Activated CD4-positive, CD25-positive, alpha-beta regulatory T cell treated with anti-CD3 and anti-CD28 coated beads, Interleukin-2, amount 50 U/mL, for 72 hours (primary cell): ENCODE results near the gene STEAP3.

Experiments used
- DNase-seq: peaks from one replicate; pipeline ENCODE4 v3.0.0; 2021

Gene STEAP3

GRCh38 chr2:119228136-119228535 is 4.5 kb downstream of the STEAP3 start:
- no peak for DNase-seq

- no peak for DNase-seq
These were observed 5.3 kb downstream of the STEAP3 start for GRCh38 chr2:119228964-119229363.

- DNase-seq, result no peak
These were observed 6.1 kb downstream of the STEAP3 start for GRCh38 chr2:119229716-119230115.

- no peak for DNase-seq
These were observed 6.9 kb downstream of the STEAP3 start for GRCh38 chr2:119230219-119231185.

- no peak for DNase-seq
These were observed 8.5 kb downstream of the STEAP3 start for GRCh38 chr2:119231975-119232665.

- no peak for DNase-seq
These were observed 9.0 kb downstream of the STEAP3 start for GRCh38 chr2:119232666-119232993.

GRCh38 chr2:119233326-119234020 is 9.8 kb downstream of the STEAP3 start:
- DNase-seq, result no peak

- no peak for DNase-seq
These were observed 10.7 kb downstream of the STEAP3 start for GRCh38 chr2:119234021-119235019.

GRCh38 chr2:119236796-119237195 is 13.2 kb downstream of the STEAP3 start:
- no peak for DNase-seq

GRCh38 chr2:119240311-119241204 is 16.9 kb downstream of the STEAP3 start:
- DNase-seq, result no peak

- no peak for DNase-seq
These were observed 17.5 kb downstream of the STEAP3 start for GRCh38 chr2:119241205-119241532.

GRCh38 chr2:119242276-119243119 is 18.9 kb downstream of the STEAP3 start:
- no peak for DNase-seq

GRCh38 chr2:119243621-119244020 is 20.0 kb downstream of the STEAP3 start:
- DNase-seq, result no peak

- no peak for DNase-seq
These were observed 21.6 kb downstream of the STEAP3 start for GRCh38 chr2:119245076-119245840.

GRCh38 chr2:119245841-119246230 is 22.2 kb downstream of the STEAP3 start:
- DNase-seq, result no peak

GRCh38 chr2:119246884-119247843 is 23.5 kb downstream of the STEAP3 start:
- DNase-seq, result no peak

- no peak for DNase-seq
These were observed 24.2 kb downstream of the STEAP3 start for GRCh38 chr2:119247844-119248271.

GRCh38 chr2:119248311-119248710 is 24.7 kb downstream of the STEAP3 start:
- no peak for DNase-seq
